GF-D8 (cell line): Measurements from ENCODE around the gene SEL1L3.

Experiments
- DNase-seq: peaks from one replicate; lab custom pipeline; 2025; lab: John Stamatoyannopoulos, UW

The SEL1L3 gene

DNA sequence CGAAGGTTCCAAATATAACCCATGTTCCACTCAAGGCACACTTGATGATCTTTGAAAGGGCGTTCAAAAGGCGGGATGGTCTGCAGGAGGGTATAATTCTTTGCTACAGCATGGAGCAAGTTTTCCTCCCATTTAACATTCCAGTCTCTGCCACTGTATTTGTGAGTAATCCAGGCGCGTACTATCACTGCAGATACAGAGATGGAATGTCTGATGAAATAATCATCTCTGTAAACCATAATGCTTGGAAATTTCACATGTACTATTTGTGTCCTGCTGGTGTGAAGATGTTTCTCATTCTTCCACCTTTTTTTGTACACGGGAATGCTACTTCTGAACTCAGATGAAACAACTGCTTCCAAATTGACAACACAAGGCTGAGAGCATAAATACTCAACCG is 15.5 kb downstream of the SEL1L3 start:
- no peak for DNase-seq

DNA sequence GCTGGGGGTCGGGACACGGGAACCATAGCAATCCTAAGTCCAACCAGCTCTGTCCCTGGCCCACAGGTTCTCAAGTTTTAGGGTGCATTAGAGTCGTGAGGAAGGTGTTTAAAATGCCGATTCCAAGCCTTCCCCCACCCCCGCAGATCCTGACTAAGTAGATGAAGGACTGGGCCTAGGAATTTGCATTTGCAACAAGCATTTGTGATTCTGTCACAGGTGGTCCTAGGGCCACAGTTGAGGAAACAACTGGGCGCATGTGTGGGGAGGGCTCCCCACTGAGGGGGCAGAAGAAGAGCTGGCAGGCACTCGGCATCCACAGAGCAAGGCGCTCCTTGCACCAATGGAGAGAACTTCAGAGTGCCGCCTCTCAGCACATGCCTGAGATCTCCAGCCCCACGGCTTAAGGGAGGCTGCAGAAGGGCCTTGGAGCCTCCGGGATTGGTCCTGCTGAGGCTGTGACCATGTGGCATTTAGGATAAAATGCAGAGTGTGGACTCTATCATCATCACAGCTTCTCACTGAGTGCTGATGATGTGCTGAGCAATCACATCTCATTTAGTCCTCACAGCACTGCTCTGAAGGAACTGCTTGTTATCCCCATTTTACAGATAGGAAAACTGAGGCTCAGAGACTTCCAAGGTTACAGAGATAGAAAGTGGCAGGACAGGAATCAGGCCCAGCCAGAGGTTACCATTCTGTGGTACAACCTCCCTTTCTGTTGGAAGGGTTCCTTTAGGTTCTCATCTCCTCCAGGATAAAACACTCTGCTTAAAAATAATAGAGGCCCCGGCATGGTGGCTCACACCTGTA is 16.7 kb downstream of the SEL1L3 start:
- no peak for DNase-seq

DNA sequence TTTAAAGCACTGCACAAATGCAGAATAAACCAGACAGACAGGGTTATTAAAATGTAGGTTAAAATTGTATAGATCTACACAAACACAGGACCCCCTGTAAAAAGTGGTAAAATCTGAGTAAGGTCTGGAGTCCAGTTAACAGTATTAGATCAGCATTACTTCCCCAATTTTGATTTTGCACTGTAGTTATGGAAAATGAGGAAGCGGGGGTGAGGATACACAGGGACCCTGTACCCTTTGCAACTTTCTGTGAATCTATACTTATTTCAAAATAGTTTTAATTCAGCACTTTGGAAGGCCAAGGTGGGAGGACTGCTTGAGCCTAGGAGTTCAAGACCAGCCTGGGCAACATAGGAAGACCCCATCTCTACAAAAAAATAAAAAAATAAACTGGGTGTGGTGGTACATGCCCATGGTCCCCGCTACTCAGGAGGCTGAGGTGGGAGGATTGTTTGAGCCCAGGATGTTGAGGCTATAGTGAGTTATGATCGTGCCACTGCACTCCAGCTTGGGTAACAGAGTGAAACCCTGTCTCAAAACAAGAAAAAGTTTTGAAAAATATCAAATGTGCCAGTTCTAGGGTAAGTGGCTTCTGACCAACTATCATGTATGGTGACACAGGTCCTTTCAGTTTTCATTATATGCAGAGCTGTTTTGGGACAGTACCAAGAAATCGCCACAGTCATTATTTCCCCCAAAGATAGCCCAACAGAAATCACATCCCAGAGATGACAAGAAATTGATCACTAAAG is 17.7 kb downstream of the SEL1L3 start:
- DNase-seq = no peak

DNA sequence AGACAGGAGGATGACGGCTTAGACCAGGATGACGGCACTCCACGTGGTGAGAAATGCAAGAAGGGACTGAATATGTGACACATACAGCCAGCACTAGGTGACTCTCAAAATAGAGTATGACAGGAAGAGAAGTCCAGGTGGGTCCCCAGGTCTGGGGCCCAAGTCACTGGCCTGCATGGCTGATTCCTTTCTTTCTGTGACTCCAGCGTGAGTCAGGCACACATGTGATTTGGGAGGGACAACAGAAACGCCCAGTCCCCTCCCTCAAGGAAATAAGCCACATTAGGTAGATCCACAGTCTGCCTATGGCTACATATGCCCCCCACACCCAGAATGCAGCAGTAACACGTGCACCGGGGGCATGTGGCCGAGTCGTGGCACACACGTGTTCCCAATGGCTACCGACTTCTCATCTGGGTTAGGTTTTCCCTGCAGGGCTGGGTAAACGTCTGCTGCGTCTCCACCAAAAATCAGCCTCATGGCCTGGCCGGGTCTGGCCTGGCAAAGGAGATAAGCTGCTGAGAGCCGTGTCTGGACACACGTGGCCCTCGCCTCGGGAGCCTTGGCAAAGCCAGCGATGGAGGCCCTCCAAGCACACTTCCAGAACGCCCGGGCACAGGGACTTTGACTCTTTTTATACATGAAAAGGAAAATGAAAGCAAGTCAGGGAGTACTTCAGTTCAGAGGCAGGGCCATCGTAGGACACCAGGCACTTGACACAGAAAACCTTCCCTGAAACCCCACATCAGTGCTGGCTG is 19.3 kb downstream of the SEL1L3 start:
- no peak for DNase-seq

GRCh38 chr4:25842229-25842845 is 20.5 kb downstream of the SEL1L3 start:
- no peak for DNase-seq

DNA sequence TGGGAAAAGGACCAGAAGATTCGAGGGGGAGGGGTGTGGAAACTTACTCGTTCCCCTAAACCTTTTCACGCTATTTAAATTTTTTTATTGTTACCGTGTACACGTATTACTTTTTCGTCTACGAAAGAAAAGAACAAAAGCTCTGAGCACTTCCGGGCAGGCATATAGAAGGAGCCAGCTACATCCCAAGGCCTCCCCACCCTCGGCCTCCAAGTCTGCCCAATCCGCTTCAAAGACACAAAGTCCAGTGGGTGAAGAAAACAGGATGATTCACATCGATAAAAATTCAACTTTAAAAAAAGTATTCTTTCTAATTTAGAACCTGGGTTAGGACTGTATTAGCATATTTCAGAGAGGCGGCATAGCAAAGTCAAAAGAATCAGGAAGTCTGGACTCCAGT is 23.1 kb downstream of the SEL1L3 start:
- no peak for DNase-seq

DNA sequence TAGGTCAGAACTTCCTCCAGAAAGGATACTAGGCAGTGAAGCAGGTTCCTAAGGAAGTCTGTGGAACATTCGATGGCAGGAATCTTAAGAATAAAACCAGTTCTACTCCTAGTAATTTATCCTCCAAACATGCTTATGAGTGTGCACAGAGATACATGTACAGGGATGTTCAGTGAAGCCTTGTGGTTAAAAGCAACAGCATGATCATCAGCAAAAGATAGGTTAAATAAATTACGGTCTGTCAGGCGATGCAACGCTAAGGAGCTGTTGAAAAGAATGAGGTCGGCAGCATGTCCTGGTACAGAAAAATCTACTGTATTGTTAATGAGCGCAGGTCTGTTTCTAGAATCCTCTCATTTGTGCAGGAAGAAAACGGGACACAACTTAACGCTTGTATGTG is 23.6 kb downstream of the SEL1L3 start:
- DNase-seq = no peak

DNA sequence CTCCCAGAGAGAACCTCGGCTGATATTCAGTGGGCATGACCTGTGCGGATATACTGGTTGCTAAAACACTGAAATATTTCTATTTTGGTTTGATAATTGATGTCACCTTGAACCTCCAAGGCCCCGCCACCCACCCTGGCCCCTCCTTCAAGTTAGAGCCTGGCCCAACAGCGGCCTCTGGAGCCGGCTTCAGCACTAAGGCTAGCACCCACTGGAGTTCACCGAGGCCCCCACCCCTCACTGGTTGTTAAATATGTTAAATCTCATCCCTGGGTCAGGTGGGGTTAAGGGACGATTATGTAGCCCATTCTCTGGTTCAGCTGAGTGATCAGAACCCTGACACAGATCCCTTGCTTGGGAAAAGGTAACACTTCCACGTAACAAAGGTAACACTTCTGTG is 24.3 kb downstream of the SEL1L3 start:
- DNase-seq = no peak

- DNase-seq = no peak
Observed at GRCh38 chr4:25837107-25837506, 25.7 kb downstream of the SEL1L3 start.

GRCh38 chr4:25835384-25835783 is 27.4 kb downstream of the SEL1L3 start:
- no peak for DNase-seq

- DNase-seq = no peak
Observed at GRCh38 chr4:25834411-25835107, 28.2 kb downstream of the SEL1L3 start.

DNA sequence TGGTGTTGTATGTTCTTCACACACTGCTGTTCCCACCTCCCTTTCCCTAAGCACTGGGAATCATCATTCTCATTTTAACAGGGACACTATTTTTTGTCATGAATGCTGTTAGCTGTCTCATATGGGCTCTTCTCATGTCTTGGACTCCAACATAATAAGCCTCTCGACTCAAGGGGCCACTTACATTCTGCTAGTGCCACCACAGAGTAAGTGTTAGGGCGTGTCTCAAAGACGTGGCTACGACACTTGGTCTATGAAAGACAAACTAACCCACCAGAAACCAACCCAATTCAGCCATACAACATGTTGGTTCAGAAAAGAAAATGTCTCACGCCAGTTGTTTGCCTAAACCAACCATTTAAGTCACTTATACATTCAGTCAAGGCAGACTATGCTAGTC is 32.2 kb downstream of the SEL1L3 start:
- DNase-seq = no peak

GRCh38 chr4:25827897-25828296 is 34.9 kb downstream of the SEL1L3 start:
- DNase-seq = no peak

- DNase-seq = no peak
Observed at GRCh38 chr4:25827373-25827772, 35.4 kb downstream of the SEL1L3 start.

DNA sequence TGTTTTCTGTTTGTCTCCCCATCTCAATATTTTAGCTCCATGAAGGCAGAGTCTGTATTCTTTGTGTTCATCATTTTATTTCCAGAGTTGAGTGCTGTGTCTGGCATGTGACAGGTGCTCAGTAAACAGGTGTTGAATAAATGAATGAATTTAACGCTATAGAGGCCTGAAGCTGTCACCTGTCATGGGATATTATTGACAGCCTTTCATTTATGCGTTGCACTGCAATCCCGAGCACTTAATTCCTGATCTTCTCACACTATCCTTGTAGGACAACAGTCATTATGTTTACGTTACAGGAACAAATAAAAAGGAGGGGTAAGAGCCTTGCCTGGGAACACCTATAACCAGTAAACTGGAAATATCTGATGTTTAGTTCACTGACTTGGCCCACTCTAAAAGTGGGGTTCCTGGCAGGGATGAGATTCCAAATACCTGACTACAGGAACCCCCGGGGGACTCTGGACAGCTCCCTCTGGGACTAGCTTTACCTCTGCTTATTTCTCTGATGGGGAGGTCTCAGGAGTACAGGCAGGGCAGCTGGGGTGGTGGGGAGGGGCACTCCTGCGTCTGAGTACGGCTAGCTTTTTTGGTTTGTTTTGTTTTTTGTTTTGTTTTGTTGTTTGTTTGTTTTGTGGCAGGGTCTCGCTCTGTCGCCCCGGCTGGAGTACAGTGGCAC is 36.6 kb downstream of the SEL1L3 start:
- DNase-seq = no peak

- no peak for DNase-seq
Observed at GRCh38 chr4:25823632-25824031, 39.2 kb downstream of the SEL1L3 start.

DNA sequence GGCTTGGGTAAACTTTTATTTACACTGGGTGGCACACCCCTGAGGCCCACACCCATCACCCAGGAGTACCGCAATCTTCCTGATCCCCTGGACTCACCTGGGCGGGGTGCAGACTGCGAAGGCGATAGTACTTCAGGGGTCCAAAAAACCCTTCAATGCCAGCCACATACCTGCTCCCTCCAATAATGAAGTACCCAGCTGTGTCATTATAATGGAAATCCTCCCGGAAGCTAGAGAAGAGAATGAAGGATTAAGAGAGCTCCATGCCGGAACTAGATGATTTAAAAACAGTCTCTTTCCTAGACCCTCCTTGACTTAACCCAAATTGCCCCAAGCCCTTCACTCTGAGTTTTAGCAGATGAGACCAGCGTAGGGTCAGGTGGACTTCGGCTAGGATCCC is 40.9 kb downstream of the SEL1L3 start:
- DNase-seq = no peak

GRCh38 chr4:25821267-25821666 is 41.5 kb downstream of the SEL1L3 start:
- no peak for DNase-seq

- no peak for DNase-seq
Observed at GRCh38 chr4:25818876-25819275, 43.9 kb downstream of the SEL1L3 start.

GRCh38 chr4:25818371-25818871 is 44.4 kb downstream of the SEL1L3 start:
- DNase-seq = no peak
